Stimulated activated CD8-positive, alpha-beta memory T cell treated with anti-CD3 and anti-CD28 coated beads, Interleukin-4, amount 100 ng/mL, for 1 hour (primary cell): ENCODE data around the gene DMGDH.

Experiments
- DNase-seq, 2 donors: peaks; one replicate each; pipeline ENCODE4 v3.0.0-alpha.2; 2020; ENCODE audit warnings: low read depth in 2 of 2, low spot score in 1 of 2

DMGDH gene

GRCh38 chr5:79069488-79070349 lies at the start of gene DMGDH, which contains the start of gene BHMT2:
Gene DMGDH, minus strand, starts transcription at chr5:79069674. Its CDS starts 54 bp downstream, at chr5:79069620.
Gene BHMT2, plus strand, starts transcription at chr5:79069767. Its CDS starts 16 bp downstream, at chr5:79069783.
- no peak for DNase-seq

GRCh38 chr5:79112703-79113058 lies 43.2 kb upstream of the DMGDH start:
- no peak for DNase-seq

GRCh38 chr5:79111960-79112702 lies 42.7 kb upstream of the DMGDH start:
- no peak for DNase-seq

GRCh38 chr5:79111387-79111959 lies 42.0 kb upstream of the DMGDH start, which contains the start of gene BHMT:
Gene BHMT, plus strand, starts transcription at chr5:79111809. Its CDS starts 77 bp downstream, at chr5:79111886.
- DNase-seq, result no peak

- DNase-seq, result no peak
Measured at GRCh38 chr5:79109527-79110492, 40.3 kb upstream of the DMGDH start.

GRCh38 chr5:79108792-79109191 lies 39.3 kb upstream of the DMGDH start:
- DNase-seq, result no peak

GRCh38 chr5:79108086-79108485 lies 38.6 kb upstream of the DMGDH start:
- DNase-seq, result no peak

GRCh38 chr5:79107020-79107796 lies 37.7 kb upstream of the DMGDH start:
- no peak for DNase-seq

GRCh38 chr5:79105868-79106267 lies 36.4 kb upstream of the DMGDH start:
- DNase-seq, result no peak

- DNase-seq, result no peak
Measured at GRCh38 chr5:79093762-79094161, 24.3 kb upstream of the DMGDH start.

GRCh38 chr5:79091064-79091463 lies 21.6 kb upstream of the DMGDH start:
- no peak for DNase-seq

GRCh38 chr5:79088507-79088906 lies 19.0 kb upstream of the DMGDH start:
- DNase-seq, result no peak

GRCh38 chr5:79086116-79086515 lies 16.6 kb upstream of the DMGDH start:
- no peak for DNase-seq

- DNase-seq, result no peak
Measured at GRCh38 chr5:79081779-79082178, 12.3 kb upstream of the DMGDH start.

GRCh38 chr5:79080804-79081203 lies 11.3 kb upstream of the DMGDH start:
- DNase-seq, result no peak

- DNase-seq, result no peak
Measured at GRCh38 chr5:79077680-79078365, 8.3 kb upstream of the DMGDH start.

GRCh38 chr5:79076819-79077218 lies 7.3 kb upstream of the DMGDH start:
- no peak for DNase-seq

GRCh38 chr5:79075646-79076426 lies 6.4 kb upstream of the DMGDH start:
- DNase-seq, result no peak

- DNase-seq, result no peak
Measured at GRCh38 chr5:79074641-79075040, 5.2 kb upstream of the DMGDH start.
